Measurements from ENCODE around the gene ADRA2C. TPM values are rescaled to one million over a fixed set of nuclear protein-coding genes. Genes with fewer than 3 reads are reported as not detected.

The ADRA2C gene
- total RNA-seq, 1 donor from 2014 or later, result 0.32 TPM

DNA sequence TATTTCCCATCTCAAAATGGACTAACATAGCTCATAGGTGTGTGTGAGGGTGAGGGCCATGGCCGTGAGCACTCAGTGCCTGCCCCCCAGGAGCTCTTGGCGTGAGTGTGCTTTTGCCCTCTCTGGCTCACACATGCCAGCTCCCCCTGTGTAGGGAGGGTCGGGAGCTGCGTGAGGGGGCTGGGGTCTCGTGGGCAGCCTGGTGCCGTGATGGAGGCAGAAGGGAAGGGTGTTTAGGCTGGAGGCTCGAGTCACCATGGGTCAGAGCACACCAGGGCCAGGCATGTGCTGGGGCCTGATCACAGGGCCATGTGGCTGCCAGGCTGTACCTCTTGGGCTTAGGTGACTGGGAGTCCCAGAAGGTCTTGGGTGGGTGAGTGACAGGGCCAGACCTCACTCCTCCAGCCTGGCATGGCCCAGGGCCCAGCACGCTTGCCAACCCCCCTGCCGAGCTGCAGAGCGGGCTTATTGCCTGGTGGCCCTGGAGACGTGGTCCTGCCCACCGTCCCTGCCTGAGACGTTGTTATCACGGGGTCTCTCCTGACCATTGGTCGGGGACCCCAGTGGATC lies 44.0 kb downstream of the ADRA2C start:
- peaks cover 24% of the 10 kb centered on the region for H3K27me3 Mint-ChIP-seq (ENCODE audit: unreplicated experiment)

GRCh38 chr4:3810796-3811485 lies 44.8 kb downstream of the ADRA2C start:
- TF ChIP-seq, protein P1, sequence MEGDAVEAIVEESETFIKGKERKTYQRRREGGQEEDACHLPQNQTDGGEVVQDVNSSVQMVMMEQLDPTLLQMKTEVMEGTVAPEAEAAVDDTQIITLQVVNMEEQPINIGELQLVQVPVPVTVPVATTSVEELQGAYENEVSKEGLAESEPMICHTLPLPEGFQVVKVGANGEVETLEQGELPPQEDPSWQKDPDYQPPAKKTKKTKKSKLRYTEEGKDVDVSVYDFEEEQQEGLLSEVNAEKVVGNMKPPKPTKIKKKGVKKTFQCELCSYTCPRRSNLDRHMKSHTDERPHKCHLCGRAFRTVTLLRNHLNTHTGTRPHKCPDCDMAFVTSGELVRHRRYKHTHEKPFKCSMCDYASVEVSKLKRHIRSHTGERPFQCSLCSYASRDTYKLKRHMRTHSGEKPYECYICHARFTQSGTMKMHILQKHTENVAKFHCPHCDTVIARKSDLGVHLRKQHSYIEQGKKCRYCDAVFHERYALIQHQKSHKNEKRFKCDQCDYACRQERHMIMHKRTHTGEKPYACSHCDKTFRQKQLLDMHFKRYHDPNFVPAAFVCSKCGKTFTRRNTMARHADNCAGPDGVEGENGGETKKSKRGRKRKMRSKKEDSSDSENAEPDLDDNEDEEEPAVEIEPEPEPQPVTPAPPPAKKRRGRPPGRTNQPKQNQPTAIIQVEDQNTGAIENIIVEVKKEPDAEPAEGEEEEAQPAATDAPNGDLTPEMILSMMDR (IDR thresholded peaks at IDR 0.05), result no peak
- H3K36me3 Mint-ChIP-seq (ENCODE audit: unreplicated experiment), result no peaks in the 10 kb centered on the region
- H3K27me3 Mint-ChIP-seq (ENCODE audit: unreplicated experiment), result peaks cover 24% of the 10 kb centered on the region
- H3K9me3 Mint-ChIP-seq (ENCODE audit: unreplicated experiment), result no peaks in the 10 kb centered on the region
- DNase-seq (ENCODE audit: extremely low spot score, unreplicated experiment), result no peak
- no peak overlapping the region for H3K4me3 Mint-ChIP-seq (ENCODE audit: unreplicated experiment)
- no peaks in the 10 kb centered on the region for H3K4me1 Mint-ChIP-seq (ENCODE audit: unreplicated experiment)
- no peak overlapping the region for H3K27ac Mint-ChIP-seq (ENCODE audit: unreplicated experiment)

More for the DNA sequence above, 44.0 kb downstream of the ADRA2C start:
- Mint-ChIP-seq H3K36me3 (ENCODE audit: unreplicated experiment) (no peaks in the 10 kb centered on the region), H3K9me3 (ENCODE audit: unreplicated experiment) (no peaks in the 10 kb centered on the region), H3K27ac (ENCODE audit: unreplicated experiment) (no peak overlapping the region), H3K4me1 (ENCODE audit: unreplicated experiment) (no peaks in the 10 kb centered on the region), H3K4me3 (ENCODE audit: unreplicated experiment) (no peak overlapping the region)
- no peak for DNase-seq (ENCODE audit: extremely low spot score, unreplicated experiment)
- TF ChIP-seq, protein P1 (IDR thresholded peaks at IDR 0.05), result no peak

DNA sequence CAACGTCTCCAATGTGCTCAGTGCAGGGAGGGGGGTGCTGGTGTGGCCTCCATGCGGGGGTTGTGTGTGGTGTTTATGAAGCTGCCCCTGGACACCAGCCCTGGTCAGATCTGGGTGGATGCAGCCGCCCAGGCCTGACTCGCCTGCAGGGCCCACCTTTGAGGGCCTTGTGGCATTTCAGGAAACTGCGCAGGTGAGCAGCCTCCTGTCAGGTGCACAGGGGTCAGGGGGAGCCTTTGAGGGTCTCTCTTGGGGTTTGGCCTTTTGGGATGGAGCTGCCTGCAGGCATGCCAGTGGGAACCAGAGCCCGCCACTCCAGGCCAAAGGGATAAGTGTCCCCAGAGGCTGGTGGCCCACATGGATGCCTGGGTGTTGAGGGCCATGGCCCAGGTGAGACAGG lies 45.4 kb downstream of the ADRA2C start:
- DNase-seq (ENCODE audit: extremely low spot score, unreplicated experiment), result no peak
- H3K9me3 Mint-ChIP-seq (ENCODE audit: unreplicated experiment), result no peaks in the 10 kb centered on the region
- H3K4me1 Mint-ChIP-seq (ENCODE audit: unreplicated experiment), result no peaks in the 10 kb centered on the region
- H3K27ac Mint-ChIP-seq (ENCODE audit: unreplicated experiment), result no peak overlapping the region
- TF ChIP-seq, protein P1 (IDR thresholded peaks at IDR 0.05), result no peak
- H3K27me3 Mint-ChIP-seq (ENCODE audit: unreplicated experiment), result peaks cover 20% of the 10 kb centered on the region
- no peak overlapping the region for H3K4me3 Mint-ChIP-seq (ENCODE audit: unreplicated experiment)
- H3K36me3 Mint-ChIP-seq (ENCODE audit: unreplicated experiment), result no peaks in the 10 kb centered on the region

DNA sequence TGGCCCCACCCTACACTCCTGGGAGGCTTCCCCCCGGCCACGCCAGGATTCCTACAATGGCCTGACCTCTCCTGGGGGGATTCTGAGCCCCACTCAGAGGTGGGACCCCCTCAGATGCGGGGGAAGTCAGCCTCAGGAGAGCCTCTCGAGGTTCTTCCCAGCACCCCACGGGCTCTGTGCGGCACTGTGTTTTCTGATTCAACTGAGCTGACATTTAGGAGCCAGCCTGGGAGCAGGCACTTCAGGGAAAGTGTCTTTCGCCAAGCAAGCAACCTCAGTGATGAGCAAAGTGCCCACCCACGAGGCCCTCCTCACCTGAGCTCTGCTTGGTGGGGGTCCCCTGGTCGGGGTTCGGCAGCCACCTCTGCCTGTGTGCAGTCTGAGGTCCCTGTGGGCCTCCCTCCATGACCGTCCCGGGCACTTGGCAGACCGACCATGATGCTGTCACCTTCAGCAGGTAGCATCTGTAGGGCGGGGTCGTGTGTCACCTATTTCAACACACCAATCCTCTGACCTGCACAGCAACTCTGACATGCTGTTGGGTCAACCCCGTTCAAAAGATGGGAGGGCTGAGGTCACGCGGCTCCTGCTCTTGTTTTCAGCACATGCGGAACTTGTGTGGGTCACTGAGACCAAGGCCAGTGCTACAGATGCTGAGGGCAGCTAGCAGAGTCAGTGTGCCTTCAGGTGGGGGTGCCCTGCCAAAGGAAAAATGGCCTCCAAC lies 46.2 kb downstream of the ADRA2C start:
- no peaks in the 10 kb centered on the region for H3K36me3 Mint-ChIP-seq (ENCODE audit: unreplicated experiment)
- H3K4me3 Mint-ChIP-seq (ENCODE audit: unreplicated experiment), result no peak overlapping the region
- TF ChIP-seq, protein P1 (IDR thresholded peaks at IDR 0.05), result no peak

More for the DNA sequence above, 46.2 kb downstream of the ADRA2C start:
- no peaks in the 10 kb centered on the region for H3K9me3 Mint-ChIP-seq (ENCODE audit: unreplicated experiment)
- DNase-seq (ENCODE audit: extremely low spot score, unreplicated experiment), result no peak
- no peak overlapping the region for H3K27ac Mint-ChIP-seq (ENCODE audit: unreplicated experiment)
- H3K27me3 Mint-ChIP-seq (ENCODE audit: unreplicated experiment), result peaks cover 15% of the 10 kb centered on the region
- no peaks in the 10 kb centered on the region for H3K4me1 Mint-ChIP-seq (ENCODE audit: unreplicated experiment)

All from osteocyte (in vitro differentiated cells).